ENCODE results near the gene RNF220.

Gene RNF220

DNA sequence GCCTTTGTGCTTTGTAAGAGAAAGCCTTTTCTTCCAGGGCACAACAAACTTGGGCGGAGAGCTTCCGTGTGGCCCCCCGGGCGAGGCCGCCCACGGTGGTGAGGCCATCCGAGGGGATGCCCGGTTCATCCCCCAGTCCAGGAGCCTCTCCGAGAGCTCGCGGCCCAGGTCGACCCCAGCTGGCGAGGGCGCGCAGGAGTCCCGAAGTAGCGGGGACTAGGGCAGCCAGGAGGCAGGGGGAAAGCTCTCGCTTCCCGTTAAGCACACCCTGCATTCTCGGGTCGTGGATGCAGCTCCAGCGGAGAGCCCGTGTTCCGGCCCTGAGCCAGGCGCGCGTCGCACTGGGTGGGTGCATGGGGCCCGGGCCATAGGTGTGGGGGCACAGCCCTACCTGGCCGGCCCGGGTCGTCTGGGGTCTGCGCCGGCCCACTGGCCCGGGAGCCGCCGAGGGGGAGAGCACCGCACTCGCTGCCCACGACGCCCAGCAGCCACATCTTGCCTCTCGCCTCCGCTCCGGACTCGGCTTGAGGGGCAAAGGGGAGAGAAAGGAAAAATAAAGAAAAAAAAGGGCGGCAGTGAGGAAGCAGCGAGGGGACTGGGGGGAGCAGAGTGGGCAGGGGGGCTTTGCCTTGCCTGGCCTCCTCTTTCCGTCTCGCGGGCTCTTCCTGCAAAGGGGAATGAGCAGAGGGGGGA is 1.8 kb downstream of the RNF220 start:
- DNase-seq (ENCODE audit: low spot score), result no peak
- FAIRE-seq, result no peak

DNA sequence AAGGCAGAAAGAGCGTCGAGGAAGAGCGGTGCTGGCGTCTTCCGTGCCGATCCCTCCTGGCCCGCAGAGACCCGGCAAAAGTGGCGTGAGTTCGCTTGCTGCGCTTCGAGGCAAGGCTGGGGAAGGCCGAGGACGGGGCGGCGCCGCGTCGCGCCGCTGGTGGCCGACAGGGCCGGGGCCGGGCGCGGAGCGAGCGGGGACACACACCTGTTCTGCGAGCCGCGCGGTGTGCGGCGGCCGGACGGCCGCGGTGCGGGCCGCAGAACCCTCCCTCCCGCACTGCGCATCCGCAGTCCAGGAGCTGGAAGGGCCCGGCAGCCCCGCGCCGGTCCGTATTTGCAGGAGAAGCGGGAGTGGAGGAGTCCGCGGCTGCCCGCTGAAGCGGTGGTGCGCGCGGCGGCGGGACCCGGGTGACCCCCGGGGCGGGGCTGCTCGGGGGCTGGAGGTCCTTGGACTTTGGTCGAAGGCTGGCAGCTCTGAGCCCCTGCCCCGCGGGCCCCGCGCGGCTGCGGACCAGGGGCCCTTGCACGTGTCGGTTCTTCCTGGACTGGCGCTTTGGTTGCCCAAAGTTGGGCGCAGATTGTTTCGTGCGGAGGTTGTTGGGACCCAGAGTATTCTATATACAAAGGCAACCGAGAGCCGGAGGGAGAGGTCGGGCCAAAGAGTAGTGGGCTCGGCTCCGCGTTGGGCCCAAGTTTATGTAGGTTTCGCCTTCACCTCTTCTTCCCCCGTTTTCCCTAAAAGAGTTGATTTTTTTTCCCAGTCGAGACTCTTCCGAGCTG is 2.6 kb downstream of the RNF220 start:
- FAIRE-seq, result no peak
- no peak for DNase-seq (ENCODE audit: low spot score)

DNA sequence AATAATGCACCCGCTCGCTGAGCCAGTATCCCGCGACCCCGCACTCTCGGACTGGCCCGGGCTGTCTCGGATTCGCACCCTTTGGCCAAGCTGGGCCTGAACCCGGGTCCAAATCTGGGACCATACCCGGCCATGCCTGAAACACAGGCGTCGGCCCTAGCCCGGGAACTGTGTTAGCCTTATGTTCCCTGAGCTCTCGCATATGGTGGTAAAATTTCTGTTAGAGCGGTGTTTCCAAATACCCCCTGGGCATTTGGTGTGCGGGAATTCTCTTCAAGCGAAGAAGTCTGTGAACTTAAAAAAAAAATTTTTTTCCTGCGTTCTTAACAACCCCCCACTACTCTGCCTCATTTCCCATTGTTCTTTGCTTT is 3.1 kb downstream of the RNF220 start:
- no peak for FAIRE-seq
- DNase-seq (ENCODE audit: low spot score), result no peak

DNA sequence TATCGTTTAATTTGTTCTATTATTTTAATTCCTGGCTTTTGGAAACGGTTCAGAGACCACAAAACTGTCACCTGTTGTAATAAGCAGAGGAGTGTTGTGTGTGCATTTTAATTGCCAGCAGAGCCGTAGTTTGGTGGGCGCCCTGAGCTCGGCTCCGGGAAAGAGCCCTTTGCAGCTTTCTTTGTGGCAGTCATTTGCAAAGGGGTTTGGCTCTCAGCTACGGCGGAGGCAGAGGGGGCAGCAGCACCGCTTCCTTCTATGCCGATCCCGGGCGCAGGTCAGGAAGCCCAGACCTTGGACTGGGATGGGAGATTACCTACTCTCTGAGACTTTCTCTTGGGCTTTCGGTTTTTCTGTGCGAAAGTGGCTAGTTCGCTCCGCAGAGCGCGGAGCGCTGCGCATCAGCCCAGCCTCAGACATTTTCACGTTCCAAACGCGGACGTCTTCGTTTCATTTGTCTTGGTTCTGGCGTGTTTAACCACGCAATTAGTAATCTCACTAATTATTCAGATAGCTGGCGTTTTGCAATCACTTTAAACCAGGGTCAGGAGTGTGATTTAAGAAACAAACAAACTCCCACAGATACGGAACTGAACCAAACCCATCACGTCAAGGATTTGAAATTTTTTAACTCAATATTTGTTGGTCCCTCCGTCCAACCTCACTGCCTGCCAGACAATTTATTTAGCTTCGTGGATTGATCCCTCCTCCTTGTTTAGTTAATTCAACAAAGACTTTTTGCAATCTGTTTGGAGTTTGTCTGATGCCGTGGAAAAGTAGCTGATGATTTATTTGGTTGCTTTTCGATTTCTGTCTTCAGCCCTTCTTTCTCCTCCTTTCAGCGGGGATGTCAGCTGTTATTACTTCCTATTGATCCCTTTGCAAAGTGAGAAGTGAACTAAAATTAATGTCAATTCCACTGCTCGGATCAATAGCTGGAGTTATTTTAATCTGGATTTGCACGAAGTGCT is 3.9 kb downstream of the RNF220 start:
- no peak for FAIRE-seq
- no peak for DNase-seq (ENCODE audit: low spot score)

DNA sequence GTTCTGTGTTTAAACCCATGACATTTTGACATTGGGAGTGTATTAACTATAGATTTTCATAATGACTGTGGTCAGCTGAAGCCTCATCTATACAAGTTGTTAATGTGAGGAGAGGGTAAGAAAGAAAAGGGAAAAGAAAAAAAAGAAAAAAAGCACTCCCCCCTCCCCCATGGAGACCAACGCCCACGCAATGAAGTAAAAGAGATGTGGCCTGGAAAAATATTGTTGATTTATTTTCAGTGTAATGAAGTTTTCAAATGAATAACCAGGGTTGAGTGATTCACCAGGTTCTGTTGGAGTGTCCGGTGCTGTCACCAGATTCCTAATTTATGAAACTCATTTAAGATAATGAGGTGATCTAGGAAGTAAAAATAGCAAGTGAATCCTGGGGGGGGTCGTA is 4.7 kb downstream of the RNF220 start:
- DNase-seq (ENCODE audit: low spot score), result no peak

DNA sequence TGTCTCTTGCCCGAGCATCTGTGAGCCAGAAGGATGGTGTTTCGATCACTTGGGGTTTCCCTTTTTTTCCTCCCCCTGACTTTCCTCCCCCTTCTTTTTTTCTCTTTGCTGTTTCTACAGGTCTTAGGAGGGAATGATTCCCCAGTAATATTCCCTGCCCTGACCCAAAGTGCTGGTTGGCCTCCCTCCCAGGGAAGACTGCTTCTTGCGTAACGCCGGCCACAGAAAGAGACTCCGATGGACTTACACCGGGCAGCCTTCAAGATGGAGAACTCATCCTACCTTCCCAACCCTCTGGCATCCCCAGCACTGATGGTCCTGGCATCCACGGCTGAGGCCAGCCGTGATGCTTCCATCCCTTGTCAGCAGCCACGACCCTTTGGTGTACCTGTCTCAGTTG is 6.8 kb downstream of the RNF220 start:
- DNase-seq (ENCODE audit: low spot score) (no peak), FAIRE-seq (no peak)

More for the DNA sequence above, 4.7 kb downstream of the RNF220 start:
- FAIRE-seq, result peak; percentile 41

DNA sequence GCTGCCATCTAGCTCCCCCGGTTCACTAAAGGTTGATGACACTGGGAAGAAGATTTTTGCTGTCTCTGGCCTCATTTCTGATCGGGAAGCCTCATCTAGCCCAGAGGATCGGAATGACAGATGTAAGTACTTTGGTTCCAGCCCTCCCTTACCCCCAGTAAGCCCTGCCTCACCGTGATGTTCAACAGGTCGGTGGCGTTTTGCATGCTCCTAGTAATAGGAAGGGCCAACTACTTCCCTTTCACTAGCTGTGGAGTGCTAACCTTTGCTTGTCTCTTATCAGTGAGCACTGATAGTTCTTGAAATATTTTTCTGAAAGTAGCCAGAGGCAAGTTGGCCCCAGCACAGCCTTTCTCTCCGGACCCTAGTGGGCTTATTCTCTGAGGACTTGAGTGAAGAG is 7.5 kb downstream of the RNF220 start:
- DNase-seq (ENCODE audit: low spot score) (no peak), FAIRE-seq (no peak)

DNA sequence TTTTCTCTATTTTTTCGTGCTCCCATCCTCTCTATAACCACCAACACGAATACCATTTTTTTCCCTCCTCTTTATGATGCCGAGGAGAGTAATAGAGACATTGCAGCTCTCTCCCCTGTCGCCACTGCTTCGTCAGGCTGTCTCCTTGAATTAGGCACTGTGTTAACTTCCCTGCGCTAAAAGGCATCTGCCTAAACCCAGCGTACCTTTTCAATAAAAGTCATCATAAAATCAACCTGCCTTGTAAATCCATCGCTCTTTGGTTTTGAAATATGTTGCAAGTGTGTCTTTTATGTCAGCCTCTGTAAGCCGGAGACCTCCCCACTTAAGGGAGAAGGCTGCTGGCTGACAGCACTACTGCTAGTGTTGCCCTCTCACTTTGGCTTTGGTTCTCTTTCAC is 8.7 kb downstream of the RNF220 start:
- no peak for FAIRE-seq

DNA sequence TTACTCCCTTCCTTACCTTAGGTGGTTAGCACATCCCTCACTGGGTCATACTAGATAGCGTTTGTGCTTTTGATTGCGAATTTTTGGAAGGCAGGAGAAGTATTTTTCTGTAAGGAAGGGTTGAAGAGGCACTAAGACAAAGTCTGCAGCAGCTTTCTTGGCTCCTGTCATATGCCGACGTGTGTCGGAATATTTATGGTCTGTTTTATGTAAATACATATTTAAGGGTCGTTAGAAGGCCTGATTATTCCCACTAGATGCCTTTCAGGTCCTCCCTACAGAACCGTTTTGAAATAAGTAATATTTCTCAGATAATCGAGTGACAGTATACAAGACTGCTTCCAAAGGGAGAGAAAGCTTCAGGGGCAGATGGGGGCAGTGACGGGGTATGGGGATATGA is 10.0 kb downstream of the RNF220 start:
- FAIRE-seq, result no peak

More for the DNA sequence above, 8.7 kb downstream of the RNF220 start:
- DNase-seq (ENCODE audit: low spot score), result no peak

DNA sequence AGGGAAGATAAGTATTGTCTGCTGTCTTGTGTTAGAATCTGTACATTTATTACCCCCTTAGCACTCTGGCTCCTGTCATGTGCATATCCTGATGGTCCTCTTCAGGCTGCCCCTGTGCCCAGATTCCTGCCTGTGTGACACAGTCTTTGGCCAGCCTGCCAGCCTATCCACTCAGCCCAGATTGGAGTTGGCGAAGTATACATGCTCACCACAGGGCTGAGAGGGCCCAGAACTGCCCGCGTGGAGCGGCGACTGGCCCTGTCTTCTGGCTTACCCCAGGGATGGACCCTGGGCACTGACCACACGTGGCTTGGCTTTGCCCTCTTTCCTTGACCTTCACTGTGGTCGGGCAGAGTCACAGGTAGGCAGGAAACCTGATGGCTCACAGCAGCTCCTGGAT is 11.4 kb downstream of the RNF220 start:
- no peak for FAIRE-seq
- DNase-seq (ENCODE audit: low spot score), result no peak

More for the DNA sequence above, 10.0 kb downstream of the RNF220 start:
- DNase-seq (ENCODE audit: low spot score), result no peak

DNA sequence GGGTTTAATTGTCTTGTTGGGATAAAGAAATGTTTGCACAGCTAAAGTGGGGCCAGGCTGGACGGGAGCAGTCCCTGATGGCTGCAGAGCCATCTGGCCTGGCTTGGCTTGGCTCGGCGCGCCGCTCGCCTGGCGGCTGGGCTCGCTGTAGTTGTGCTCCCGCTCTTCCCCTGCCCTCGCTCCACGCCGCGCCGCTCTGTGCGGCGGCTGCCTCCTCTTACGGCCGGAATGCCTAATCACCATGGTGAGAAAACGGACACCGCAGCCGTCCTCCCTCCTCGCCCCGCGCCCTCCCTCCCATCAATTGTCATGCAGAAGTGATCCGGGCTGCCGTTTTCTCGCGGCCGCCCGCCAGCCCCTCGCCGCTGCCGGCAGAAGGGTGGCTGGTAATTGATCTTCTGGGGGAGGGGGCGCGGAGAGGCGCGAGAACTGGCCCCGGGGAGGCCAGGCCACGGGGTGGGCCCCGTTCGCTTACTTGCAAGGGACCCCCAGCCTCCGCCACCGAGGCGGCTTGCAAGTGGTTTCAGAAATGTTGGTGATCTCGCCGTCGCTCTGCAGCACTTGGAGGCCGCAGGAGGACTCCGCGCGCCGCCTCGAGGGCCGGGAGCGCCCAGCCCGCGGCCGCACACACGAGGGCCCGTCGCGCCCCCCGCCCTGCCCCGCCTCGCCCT is 12.4 kb downstream of the RNF220 start:
- no peak for DNase-seq (ENCODE audit: low spot score)
- no peak for FAIRE-seq

DNA sequence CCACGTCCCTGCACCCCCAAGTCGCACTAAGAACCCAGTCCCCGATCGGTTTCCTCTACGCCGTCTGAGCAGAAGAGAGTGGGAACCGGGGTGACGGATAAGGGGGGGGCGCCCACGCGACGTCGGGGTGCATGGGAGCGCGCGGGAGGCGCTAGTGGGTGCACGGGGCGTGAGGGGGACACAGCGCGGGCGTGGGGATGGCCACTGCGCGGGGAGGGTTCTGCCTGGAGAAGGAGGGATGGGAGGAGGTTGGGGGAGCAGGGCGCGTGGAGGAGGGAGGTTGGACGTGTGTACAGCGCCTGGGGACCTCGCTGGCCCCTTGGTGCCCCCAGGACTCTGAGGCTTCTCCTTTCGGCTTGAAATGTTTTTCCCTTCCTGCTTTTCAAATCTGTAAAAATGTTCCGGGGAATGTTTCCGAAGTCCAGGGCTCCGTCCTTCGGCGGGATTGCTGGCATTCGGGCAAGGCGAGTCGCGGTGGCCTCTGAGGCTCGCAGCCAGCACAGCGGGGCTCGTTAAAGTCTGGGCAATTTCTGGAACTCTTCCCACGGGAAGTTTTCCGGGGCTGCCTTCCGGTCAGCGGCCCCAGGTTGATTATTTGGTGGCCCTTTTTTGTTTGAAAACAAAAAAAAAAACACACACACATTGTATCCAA is 13.1 kb downstream of the RNF220 start:
- DNase-seq (ENCODE audit: low spot score) (no peak), FAIRE-seq (no peak)

DNA sequence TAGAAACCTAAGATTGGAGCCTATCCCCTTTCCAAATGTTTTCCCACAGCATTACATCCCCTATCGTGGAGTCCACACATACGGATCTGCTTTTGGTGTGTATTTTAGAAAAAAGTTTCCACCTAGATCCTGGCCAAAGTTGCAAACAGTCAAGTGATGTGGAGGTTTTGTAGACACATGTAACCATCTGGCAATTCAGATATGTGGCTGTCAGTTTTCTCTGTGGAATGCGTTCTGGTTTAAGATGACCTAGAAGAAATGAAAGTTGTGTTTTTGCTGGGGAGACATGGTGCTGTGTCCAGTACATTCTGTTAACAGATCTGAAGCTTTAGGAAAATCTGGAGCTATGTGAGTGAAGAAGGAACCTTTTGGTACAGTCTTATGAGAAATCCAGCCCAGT is 14.8 kb downstream of the RNF220 start:
- FAIRE-seq, result no peak
- no peak for DNase-seq (ENCODE audit: low spot score)

DNA sequence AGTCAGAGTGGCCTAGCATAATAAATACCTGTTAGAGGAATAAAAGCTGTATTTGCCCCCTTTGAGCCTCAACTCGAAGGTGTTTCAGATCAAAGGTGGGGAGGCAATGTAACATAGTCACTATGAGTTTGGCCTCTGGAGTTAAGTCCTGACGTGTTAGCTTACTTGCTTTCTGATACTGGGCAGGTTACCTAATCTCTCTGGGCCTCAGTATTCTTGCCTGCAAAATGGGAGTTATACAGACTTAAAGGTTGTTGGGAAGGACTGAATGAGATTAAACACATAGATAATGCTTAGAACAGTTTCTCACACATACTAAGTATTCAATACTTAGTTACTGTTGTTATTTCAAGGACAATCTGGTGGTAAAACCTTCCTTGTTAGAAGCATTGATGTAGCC is 15.5 kb downstream of the RNF220 start:
- DNase-seq (ENCODE audit: low spot score), result no peak
- FAIRE-seq, result no peak

DNA sequence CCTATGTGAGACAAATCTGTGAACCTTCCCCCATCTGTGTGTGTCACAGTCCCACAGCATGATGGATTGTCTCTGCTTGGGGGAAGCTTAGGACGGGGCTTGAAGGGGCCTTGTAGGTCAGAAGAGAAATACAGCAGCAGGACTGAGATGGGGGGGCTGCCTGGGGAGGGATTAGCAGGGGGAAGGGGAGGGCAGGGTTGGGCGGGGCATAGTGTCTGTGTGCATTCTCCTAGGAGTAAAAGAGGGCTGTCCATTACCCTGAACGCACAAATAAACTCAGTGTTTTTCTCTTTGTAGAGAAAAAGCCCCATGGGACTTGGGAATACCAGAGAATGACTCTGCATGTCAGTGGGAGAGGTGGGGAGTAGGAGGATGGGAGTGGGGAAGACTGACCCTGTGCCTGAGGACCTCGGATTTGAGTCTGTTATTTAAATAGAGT is 16.4 kb downstream of the RNF220 start:
- FAIRE-seq (no peak), DNase-seq (ENCODE audit: low spot score) (no peak)

DNA sequence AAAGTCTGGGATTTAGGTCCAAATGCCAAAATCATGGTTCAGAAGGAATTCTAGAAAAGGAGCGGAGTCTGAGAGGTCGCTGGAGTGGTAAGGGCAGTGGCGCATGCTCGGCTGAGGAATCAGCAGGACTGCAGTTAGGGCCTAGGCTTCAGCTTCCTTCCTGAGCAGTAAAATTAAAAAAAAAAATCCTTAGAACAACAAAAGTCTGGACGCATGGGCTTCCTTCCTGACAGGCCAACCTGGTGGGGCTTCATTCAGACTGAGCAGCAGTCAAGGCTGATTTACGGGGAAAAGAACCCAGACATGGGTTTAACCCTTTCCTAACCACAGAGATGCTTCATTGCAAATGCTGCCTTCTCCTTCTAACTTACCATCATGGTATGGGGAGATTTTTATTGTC is 17.1 kb downstream of the RNF220 start:
- no peak for FAIRE-seq

DNA sequence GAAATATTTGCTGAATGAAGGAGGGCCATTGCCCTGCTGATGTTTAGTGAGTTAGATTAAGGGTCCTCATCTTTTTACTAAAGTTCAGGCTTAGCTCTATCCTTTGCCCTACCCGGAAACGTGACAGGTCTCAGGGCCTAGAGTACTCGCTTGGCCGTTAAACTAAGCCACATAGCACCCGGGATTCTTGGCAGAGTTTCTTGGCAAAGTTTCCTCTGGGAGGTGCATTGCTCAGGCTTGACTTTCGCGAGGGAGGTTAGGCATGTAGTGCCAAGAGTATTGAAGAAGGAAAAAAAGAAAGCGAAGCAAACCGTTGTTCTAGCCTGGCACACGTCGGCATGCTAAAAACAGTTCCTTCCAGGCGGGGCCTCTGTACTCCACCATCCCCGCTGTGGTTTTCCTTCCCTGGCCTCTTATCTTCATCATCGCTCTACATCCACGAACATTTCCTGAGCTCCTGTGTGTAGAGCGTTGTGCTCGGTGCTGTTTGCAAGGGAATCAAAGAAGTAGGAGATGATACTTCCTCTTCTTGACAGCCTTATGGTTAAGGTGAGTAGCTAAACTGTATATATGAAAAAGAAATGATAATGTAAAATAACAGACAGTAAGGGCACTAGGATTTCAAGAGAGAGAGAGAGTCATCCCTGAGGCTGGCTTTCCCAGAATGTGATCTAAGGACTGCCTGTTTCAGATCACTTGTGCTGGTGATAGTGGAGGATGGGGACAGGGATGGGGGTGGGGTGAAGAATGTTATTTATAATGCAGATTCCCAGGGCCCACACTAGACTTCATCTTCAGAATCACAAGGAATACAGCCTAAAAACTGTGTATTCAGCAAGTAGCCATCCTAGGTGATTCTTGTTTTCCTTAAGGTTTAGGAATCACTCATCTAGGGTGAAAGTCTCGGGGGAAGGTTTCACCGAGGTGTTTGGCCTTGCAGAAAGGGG is 18.8 kb downstream of the RNF220 start:
- peak; percentile 85 for DNase-seq (ENCODE audit: low spot score)

More for the DNA sequence above, 17.1 kb downstream of the RNF220 start:
- DNase-seq (ENCODE audit: low spot score), result no peak

DNA sequence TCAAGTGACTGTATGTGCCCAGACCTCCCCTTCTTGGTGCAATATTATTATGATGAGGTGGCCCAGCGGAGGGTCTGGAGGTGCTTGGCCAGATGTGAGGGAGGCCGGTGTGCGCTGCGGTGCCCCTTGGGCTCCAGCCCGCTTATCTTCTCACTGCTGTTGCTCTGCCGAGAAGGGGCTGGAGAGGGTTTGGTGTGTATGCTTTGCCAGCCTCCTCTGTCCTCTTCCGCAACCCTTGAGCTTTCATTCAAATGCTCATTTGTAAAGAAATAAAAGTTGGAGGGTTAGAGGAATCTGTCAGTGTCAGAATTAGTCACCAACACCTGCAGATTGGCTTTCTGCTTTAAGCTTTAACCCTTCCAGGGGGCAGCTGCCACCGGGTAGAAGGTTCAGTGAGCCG is 19.7 kb downstream of the RNF220 start:
- FAIRE-seq, result no peak
- no peak for DNase-seq (ENCODE audit: low spot score)

More for the DNA sequence above, 18.8 kb downstream of the RNF220 start:
- FAIRE-seq, result peak; percentile 95

DNA sequence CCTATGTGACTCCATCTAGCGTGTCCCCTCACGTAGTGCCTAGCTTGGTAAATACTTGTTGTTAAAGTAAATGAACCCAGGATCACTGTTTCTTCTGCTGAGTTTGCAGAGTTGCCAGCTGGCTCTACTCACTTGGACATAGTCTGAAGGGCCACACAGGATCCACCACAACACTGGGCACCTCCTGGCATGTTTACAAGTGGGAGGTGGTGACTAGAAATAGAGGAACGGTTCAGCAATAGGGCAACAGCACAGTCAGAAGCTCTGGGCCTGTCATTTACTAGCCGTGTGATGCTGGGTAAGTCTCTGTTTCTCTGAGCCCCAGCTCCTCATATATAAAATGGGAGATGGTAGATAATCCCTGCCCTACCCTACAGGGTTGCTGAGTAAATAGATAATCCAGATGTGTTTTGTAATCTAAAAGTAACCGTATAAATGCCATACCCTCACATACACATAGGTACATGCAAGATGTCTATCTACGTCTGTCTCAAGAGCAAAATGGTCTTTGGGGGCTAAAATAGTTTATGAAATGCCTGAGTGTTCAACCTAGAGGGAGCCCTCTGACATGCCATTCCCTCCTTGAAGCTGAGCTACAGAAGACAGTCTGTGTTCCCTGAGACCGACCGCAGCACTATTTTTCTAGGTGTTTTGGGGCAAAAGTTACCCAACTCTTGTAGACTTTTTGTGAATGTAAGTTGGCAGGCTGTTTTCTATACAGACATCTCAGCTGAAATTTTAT is 20.5 kb downstream of the RNF220 start:
- no peak for FAIRE-seq
- DNase-seq (ENCODE audit: low spot score), result no peak

All from RCC 7860 (cell line).